BE2C (cell line): ENCODE results near the gene SLC26A2.
A peak's percentile ranks its signal among the peaks of the same experiment; 100 is the strongest.

Experiments used
- DNase-seq: peaks from one replicate; pipeline ENCODE4 v3.0.0-alpha.2; 2020
- H3K27me3 ChIP-seq: fragments of 250-450 bp; sonication (Bioruptor Pico); 2 replicates; pipeline ENCODE4 v1.5.1; 2020; ENCODE audit warnings: mild to moderate bottlenecking
- H3K36me3 ChIP-seq: fragments of 250-450 bp; sonication (Bioruptor Pico); 2 replicates; pipeline ENCODE4 v1.5.1; 2020; ENCODE audit warnings: mild to moderate bottlenecking
- H3K4me1 ChIP-seq: fragments of 250-450 bp; sonication (Bioruptor Pico); 2 replicates; pipeline ENCODE4 v1.5.1; 2020
- H3K4me3 ChIP-seq: 2 replicates; pipeline ENCODE4 v1.5.1; 2011; ENCODE audit warnings: low read depth, low read length
- H3K9me3 ChIP-seq: fragments of 250-450 bp; sonication (Bioruptor Pico); 2 replicates; pipeline ENCODE4 v1.5.1; 2020
- CTCF ChIP-seq: IDR thresholded peaks from 2 replicates; pipeline ENCODE4 v1.5.1; 2012; ENCODE audit warnings: mild to moderate bottlenecking, low read depth, low read length

The SLC26A2 gene

GRCh38 chr5:150001660-150002486, 41.3 kb downstream of the SLC26A2 start:
- Histone ChIP-seq H3K27me3 (no peaks in the 10 kb centered on the region), H3K4me1 (no peaks in the 10 kb centered on the region), H3K36me3 (peaks cover 28% of the 10 kb centered on the region), H3K9me3 (no peaks in the 10 kb centered on the region), H3K4me3 (peak overlapping the region; percentile 99)
- peak; percentile 66 for DNase-seq
- peak; percentile 65 for TF ChIP-seq CTCF

- Histone ChIP-seq H3K4me1 (no peaks in the 10 kb centered on the region), H3K27me3 (no peaks in the 10 kb centered on the region), H3K9me3 (no peaks in the 10 kb centered on the region), H3K4me3 (no peak overlapping the region), H3K36me3 (peaks cover 71% of the 10 kb centered on the region)
- TF ChIP-seq CTCF, result no peak
- DNase-seq, result no peak
These were observed 45.8 kb downstream of the SLC26A2 start for GRCh38 chr5:150006318-150006717.

- Histone ChIP-seq H3K36me3 (peaks cover 76% of the 10 kb centered on the region), H3K9me3 (no peaks in the 10 kb centered on the region), H3K4me1 (no peaks in the 10 kb centered on the region), H3K4me3 (no peak overlapping the region), H3K27me3 (no peaks in the 10 kb centered on the region)
- TF ChIP-seq CTCF, result no peak
- DNase-seq, result no peak
These were observed 46.5 kb downstream of the SLC26A2 start for GRCh38 chr5:150007050-150007449.

GRCh38 chr5:150009671-150010387, 49.3 kb downstream of the SLC26A2 start:
- Histone ChIP-seq H3K4me1 (no peaks in the 10 kb centered on the region), H3K36me3 (peaks cover 92% of the 10 kb centered on the region), H3K27me3 (no peaks in the 10 kb centered on the region), H3K4me3 (no peak overlapping the region), H3K9me3 (no peaks in the 10 kb centered on the region)
- TF ChIP-seq CTCF, result no peak
- peak; percentile 47 for DNase-seq

GRCh38 chr5:150013931-150014330, 53.4 kb downstream of the SLC26A2 start:
- no peak overlapping the region for H3K4me3 ChIP-seq
- H3K9me3 ChIP-seq, result no peaks in the 10 kb centered on the region
- no peak for TF ChIP-seq CTCF
- no peaks in the 10 kb centered on the region for H3K4me1 ChIP-seq
- no peaks in the 10 kb centered on the region for H3K27me3 ChIP-seq
- H3K36me3 ChIP-seq, result peaks cover 84% of the 10 kb centered on the region
- no peak for DNase-seq

GRCh38 chr5:150014456-150014855, 53.9 kb downstream of the SLC26A2 start:
- no peak for TF ChIP-seq CTCF
- no peaks in the 10 kb centered on the region for H3K4me1 ChIP-seq
- no peak overlapping the region for H3K4me3 ChIP-seq
- H3K9me3 ChIP-seq, result no peaks in the 10 kb centered on the region
- no peaks in the 10 kb centered on the region for H3K27me3 ChIP-seq
- no peak for DNase-seq
- H3K36me3 ChIP-seq, result peaks cover 84% of the 10 kb centered on the region
